Tibial nerve (tissue), 4 donors: ENCODE measurements around the gene STOM. TPM values are rescaled to one million over a fixed set of nuclear protein-coding genes. Genes with fewer than 3 reads are reported as not detected.

ENCODE experiments used
- DNase-seq, 2 donors: peaks; one replicate each; pipeline ENCODE4 v3.0.0-alpha.2; 2019; ENCODE audit warnings: low spot score in 2 of 2
- H3K27ac ChIP-seq, 4 donors: fragments of 200-600 bp; sonication (generic) in 3 of 4; one replicate each; pipeline ENCODE4 v1.5.1; 2017 to 2019; ENCODE audit warnings: mild to moderate bottlenecking in 1 of 4
- H3K27me3 ChIP-seq, 2 donors: fragments of 200-600 bp; sonication (generic) in 1 of 2; one replicate each; pipeline versions ENCODE4 v1.5.1 to v1.6.0; 2017 to 2019
- H3K36me3 ChIP-seq, 3 donors: fragments of 200-600 bp; sonication (generic); one replicate each; pipeline ENCODE4 v1.5.1; 2018 to 2019
- H3K4me1 ChIP-seq, 4 donors: fragments of 200-600 bp; sonication (generic) in 3 of 4; one replicate each; pipeline ENCODE4 v1.5.1; 2017 to 2019
- H3K4me3 ChIP-seq, 4 donors: fragments of 200-600 bp; sonication (generic) in 3 of 4; one replicate each; pipeline ENCODE4 v1.5.1; 2017 to 2019; ENCODE audit warnings: mild to moderate bottlenecking in 1 of 4, moderate library complexity in 1 of 4
- H3K9me3 ChIP-seq, 4 donors: fragments of 200-600 bp; sonication (generic) in 3 of 4; one replicate each; pipeline ENCODE4 v1.5.1; 2017 to 2019
- EP300 ChIP-seq, 2 donors: sonication (generic); formaldehyde crosslinking; IDR thresholded peaks; one replicate each; pipeline ENCODE4 v1.6.1; 2017; ENCODE audit warnings: antibody characterized with exemption in 2 of 2, mild to moderate bottlenecking in 1 of 2
- POLR2A ChIP-seq, 2 donors: fragments of 450-650 bp; IDR thresholded peaks; one replicate each; pipeline ENCODE4 v1.6.1; 2017; ENCODE audit warnings: antibody characterized with exemption in 2 of 2, mild to moderate bottlenecking in 2 of 2, moderate library complexity in 2 of 2
- WGBS, 2 donors: methylation state at CpG; one replicate each; pipeline ENCODE4 v1.1.5; 2018; 5-methylcytosine and 5-hydroxymethylcytosine counted together
- total RNA-seq, 4 donors: library from RNA; depleted of rRNA; stranded (reverse); fragments of >200 nt; gene quantifications; one replicate each; pipeline ENCODE4 v1.1.0, GENCODE V29; 2016
- TF ChIP-seq, protein P1 (sequence below), 5 experiments: fragments of 200-600 bp in 3 of 5; fragments of 450-650 bp in 2 of 5; sonication (generic) in 3 of 5; IDR thresholded peaks; one replicate each; pipeline ENCODE4 v1.5.1; 2016 to 2019; ENCODE audit warnings: antibody characterized with exemption in 5 of 5, mild to moderate bottlenecking in 3 of 5, moderate library complexity in 2 of 5

STOM gene
- total RNA-seq, 4 donors from 2014 or later: 164 to 310 (median 232) TPM

- H3K4me1 ChIP-seq: peaks cover 11 to 92% (median 81%) of the 10 kb centered on the region in 4 donors
- no peak overlapping the region for H3K4me3 ChIP-seq
- no peaks in the 10 kb centered on the region for H3K9me3 ChIP-seq
- DNase-seq: peak in 1 of 2 donors; percentile 3
- WGBS, 2 donors: 78 to 84% methylated on average over 6 of the region's 7 CpGs
- TF ChIP-seq, protein P1, sequence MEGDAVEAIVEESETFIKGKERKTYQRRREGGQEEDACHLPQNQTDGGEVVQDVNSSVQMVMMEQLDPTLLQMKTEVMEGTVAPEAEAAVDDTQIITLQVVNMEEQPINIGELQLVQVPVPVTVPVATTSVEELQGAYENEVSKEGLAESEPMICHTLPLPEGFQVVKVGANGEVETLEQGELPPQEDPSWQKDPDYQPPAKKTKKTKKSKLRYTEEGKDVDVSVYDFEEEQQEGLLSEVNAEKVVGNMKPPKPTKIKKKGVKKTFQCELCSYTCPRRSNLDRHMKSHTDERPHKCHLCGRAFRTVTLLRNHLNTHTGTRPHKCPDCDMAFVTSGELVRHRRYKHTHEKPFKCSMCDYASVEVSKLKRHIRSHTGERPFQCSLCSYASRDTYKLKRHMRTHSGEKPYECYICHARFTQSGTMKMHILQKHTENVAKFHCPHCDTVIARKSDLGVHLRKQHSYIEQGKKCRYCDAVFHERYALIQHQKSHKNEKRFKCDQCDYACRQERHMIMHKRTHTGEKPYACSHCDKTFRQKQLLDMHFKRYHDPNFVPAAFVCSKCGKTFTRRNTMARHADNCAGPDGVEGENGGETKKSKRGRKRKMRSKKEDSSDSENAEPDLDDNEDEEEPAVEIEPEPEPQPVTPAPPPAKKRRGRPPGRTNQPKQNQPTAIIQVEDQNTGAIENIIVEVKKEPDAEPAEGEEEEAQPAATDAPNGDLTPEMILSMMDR (IDR thresholded peaks at IDR 0.05): no peak
- no peak for TF ChIP-seq EP300 (IDR thresholded peaks at IDR 0.05)
- no peak for TF ChIP-seq POLR2A (IDR thresholded peaks at IDR 0.05)
- H3K27ac ChIP-seq: peak overlapping the region; percentile 87 to 99 (median 94)
- no peaks in the 10 kb centered on the region for H3K36me3 ChIP-seq
- no peaks in the 10 kb centered on the region for H3K27me3 ChIP-seq
These were observed 73.6 kb downstream of the STOM start for GRCh38 chr9:121296213-121297127.

DNA sequence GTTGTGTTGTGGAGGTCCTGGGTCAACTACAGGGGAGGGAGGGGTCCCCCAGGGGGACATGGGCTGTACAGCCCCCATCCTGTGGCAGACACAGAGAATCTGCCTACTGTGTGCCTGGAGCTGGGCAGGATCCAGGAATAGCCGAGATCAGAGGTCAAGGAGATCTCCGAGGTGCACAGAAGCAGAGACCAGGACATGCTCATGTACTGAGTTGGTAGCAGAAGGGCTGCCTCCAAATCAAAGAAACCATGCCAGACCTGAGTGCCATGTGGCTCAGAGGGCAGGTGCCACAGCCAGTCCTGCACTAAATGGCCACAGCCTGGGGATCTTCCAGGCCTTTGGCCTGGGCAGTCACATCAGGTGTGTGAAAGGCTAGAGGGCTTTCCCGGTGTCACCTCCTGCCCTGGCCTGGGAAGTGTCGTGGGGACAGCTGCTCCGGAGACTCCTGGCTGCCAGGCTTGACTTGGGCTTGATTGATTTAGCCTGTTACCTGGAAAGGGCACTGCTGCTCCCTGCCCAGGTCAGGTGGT lies 74.3 kb downstream of the STOM start:
- no peak overlapping the region for H3K4me3 ChIP-seq
- H3K27ac ChIP-seq: peak overlapping the region; percentile 87 to 99 (median 94)
- peaks cover 11 to 92% (median 76%) of the 10 kb centered on the region in 4 donors for H3K4me1 ChIP-seq
- TF ChIP-seq EP300 (IDR thresholded peaks at IDR 0.05) (no peak), POLR2A (IDR thresholded peaks at IDR 0.05) (no peak)
- TF ChIP-seq, protein P1 (IDR thresholded peaks at IDR 0.05): peak in 1 of 5 experiments; percentile 3
- WGBS, 2 donors: 47 to 72% methylated on average over 5 of the region's 5 CpGs
- no peaks in the 10 kb centered on the region for H3K36me3 ChIP-seq
- H3K27me3 ChIP-seq: no peaks in the 10 kb centered on the region
- no peaks in the 10 kb centered on the region for H3K9me3 ChIP-seq
- DNase-seq: no peak

GRCh38 chr9:121294866-121295661 lies 75.0 kb downstream of the STOM start:
- Histone ChIP-seq H3K9me3 (no peaks in the 10 kb centered on the region), H3K27me3 (no peaks in the 10 kb centered on the region), H3K36me3 (no peaks in the 10 kb centered on the region), H3K27ac (peak overlapping the region; percentile 87 to 99 (median 94)), H3K4me1 (peaks cover 11 to 94% (median 77%) of the 10 kb centered on the region in 4 donors), H3K4me3 (peak overlapping the region in 2 of 4 donors; percentile 7 to 16)
- DNase-seq: peak; percentile 68 to 70
- 57 to 70% methylated on average over 13 of the region's 13 CpGs for WGBS, 2 donors
- TF ChIP-seq POLR2A (IDR thresholded peaks at IDR 0.05): no peak
- TF ChIP-seq, protein P1 (IDR thresholded peaks at IDR 0.05): peak in 1 of 5 experiments; percentile 4
- TF ChIP-seq EP300 (IDR thresholded peaks at IDR 0.05): peak; percentile 38 to 95

- Histone ChIP-seq H3K9me3 (no peaks in the 10 kb centered on the region), H3K36me3 (no peaks in the 10 kb centered on the region), H3K4me3 (peak overlapping the region in 2 of 4 donors; percentile 7 to 16), H3K27me3 (no peaks in the 10 kb centered on the region), H3K27ac (peak overlapping the region; percentile 87 to 99 (median 94)), H3K4me1 (peaks cover 11 to 98% (median 81%) of the 10 kb centered on the region in 4 donors)
- peak in 1 of 2 donors; percentile 46 for DNase-seq
- 54 to 56% methylated on average over 6 of the region's 6 CpGs for WGBS, 2 donors
- TF ChIP-seq EP300 (IDR thresholded peaks at IDR 0.05) (no peak), POLR2A (IDR thresholded peaks at IDR 0.05) (no peak)
- TF ChIP-seq, protein P1 (IDR thresholded peaks at IDR 0.05): no peak
These were observed 75.8 kb downstream of the STOM start for GRCh38 chr9:121294151-121294743.
